Hepatocyte (in vitro differentiated cells): ENCODE measurements around the gene ZNF154.

Experiments
- EZH2 ChIP-seq: fragments of 200-600 bp; sonication (generic); IDR thresholded peaks from 2 replicates; pipeline ENCODE4 v1.6.1; 2016; ENCODE audit warnings: antibody characterized with exemption, mild to moderate bottlenecking, borderline replicate concordance
- TF ChIP-seq, protein P1 (sequence below): fragments of 200-600 bp; sonication (generic); IDR thresholded peaks from 2 replicates; pipeline ENCODE4 v1.5.1; 2016; ENCODE audit warnings: antibody characterized with exemption, mild to moderate bottlenecking; ENCODE audit not compliant: poor library complexity

DNA sequence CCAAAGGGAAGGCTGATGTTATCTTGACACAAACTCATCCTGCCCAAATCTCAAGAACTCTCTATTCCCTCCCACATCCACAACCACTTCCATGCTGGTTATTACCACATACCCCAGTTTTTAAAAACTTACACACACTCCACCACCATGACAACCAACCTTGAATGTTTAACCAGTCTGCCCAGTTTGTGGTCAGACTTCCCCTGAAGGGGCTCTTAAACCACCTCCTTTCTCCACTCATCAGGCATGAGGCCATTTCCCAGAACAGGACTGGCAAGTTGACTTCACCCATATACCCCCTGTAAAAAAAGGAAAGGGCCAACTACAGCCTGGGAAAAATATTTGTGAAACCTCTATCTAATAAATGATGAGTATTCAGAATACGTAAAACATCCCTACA, 52.7 kb downstream of the ZNF154 start:
- TF ChIP-seq EZH2: no peak
- TF ChIP-seq, protein P1, sequence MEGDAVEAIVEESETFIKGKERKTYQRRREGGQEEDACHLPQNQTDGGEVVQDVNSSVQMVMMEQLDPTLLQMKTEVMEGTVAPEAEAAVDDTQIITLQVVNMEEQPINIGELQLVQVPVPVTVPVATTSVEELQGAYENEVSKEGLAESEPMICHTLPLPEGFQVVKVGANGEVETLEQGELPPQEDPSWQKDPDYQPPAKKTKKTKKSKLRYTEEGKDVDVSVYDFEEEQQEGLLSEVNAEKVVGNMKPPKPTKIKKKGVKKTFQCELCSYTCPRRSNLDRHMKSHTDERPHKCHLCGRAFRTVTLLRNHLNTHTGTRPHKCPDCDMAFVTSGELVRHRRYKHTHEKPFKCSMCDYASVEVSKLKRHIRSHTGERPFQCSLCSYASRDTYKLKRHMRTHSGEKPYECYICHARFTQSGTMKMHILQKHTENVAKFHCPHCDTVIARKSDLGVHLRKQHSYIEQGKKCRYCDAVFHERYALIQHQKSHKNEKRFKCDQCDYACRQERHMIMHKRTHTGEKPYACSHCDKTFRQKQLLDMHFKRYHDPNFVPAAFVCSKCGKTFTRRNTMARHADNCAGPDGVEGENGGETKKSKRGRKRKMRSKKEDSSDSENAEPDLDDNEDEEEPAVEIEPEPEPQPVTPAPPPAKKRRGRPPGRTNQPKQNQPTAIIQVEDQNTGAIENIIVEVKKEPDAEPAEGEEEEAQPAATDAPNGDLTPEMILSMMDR: no peak
